Subcutaneous abdominal adipose tissue (tissue), 5 donors: ENCODE data around the gene ODF2.
"Not testable (repeated sequence)": the region's sequence is repeated elsewhere in the genome, so short reads cannot be mapped to it uniquely, and the experiment has no call there.

Experiments used
- H3K27ac ChIP-seq: one replicate; pipeline ENCODE4 v1.7.0; 2013; ENCODE audit warnings: low read depth, mild to moderate bottlenecking, inconsistent platforms, low read length, moderate library complexity
- H3K27me3 ChIP-seq, 5 donors: one replicate each; pipeline ENCODE4 v1.7.0; 2013; ENCODE audit warnings: low read length in 5 of 5, inconsistent platforms in 1 of 5; ENCODE audit not compliant: control insufficient read depth in 5 of 5, insufficient read depth in 4 of 5
- H3K36me3 ChIP-seq, 5 donors: one replicate each; pipeline ENCODE4 v1.7.0; 2013; ENCODE audit warnings: low read length in 5 of 5; ENCODE audit not compliant: control insufficient read depth in 5 of 5, insufficient read depth in 5 of 5
- H3K4me1 ChIP-seq, 5 donors: one replicate each; pipeline ENCODE4 v1.7.0; 2013; ENCODE audit warnings: low read length in 5 of 5, mild to moderate bottlenecking in 3 of 5, moderate library complexity in 1 of 5; ENCODE audit not compliant: control insufficient read depth in 5 of 5, insufficient read depth in 5 of 5
- H3K4me3 ChIP-seq, 5 donors: one replicate each; pipeline ENCODE4 v1.7.0; 2013; ENCODE audit warnings: low read length in 5 of 5, low read depth in 1 of 5
- H3K9ac ChIP-seq, 5 donors: one replicate each; pipeline ENCODE4 v1.7.0; 2013; ENCODE audit warnings: low read length in 5 of 5, mild to moderate bottlenecking in 4 of 5, moderate library complexity in 3 of 5
- H3K9me3 ChIP-seq, 5 donors: one replicate each; pipeline ENCODE4 v1.7.0; 2013; ENCODE audit warnings: low read length in 5 of 5; ENCODE audit not compliant: control insufficient read depth in 5 of 5
- donor health status: healthy.
- donor health status: healthy.
- donor health status: healthy.
- donor health status: healthy.
- donor health status: healthy.

ODF2 gene

GRCh38 chr9:128494746-128495129, 38.9 kb downstream of the ODF2 start:
- H3K9ac ChIP-seq, result no peak overlapping the region
- H3K27me3 ChIP-seq, result no peaks in the 10 kb centered on the region
- H3K4me1 ChIP-seq, result peaks cover 0 to 13% (median 3%) of the 10 kb centered on the region in 5 donors
- H3K27ac ChIP-seq, result no peak overlapping the region
- H3K36me3 ChIP-seq, result peaks cover 5 to 65% (median 55%) of the 10 kb centered on the region in 5 donors
- H3K9me3 ChIP-seq, result no peaks in the 10 kb centered on the region
- H3K4me3 ChIP-seq, result no peak overlapping the region

GRCh38 chr9:128495296-128495695, 39.5 kb downstream of the ODF2 start:
- H3K36me3 ChIP-seq, result peaks cover 3 to 69% (median 59%) of the 10 kb centered on the region in 5 donors
- no peak overlapping the region for H3K27ac ChIP-seq
- peaks cover 0 to 13% (median 3%) of the 10 kb centered on the region in 5 donors for H3K4me1 ChIP-seq
- H3K4me3 ChIP-seq, result no peak overlapping the region
- H3K9me3 ChIP-seq, result no peaks in the 10 kb centered on the region
- no peaks in the 10 kb centered on the region for H3K27me3 ChIP-seq
- no peak overlapping the region for H3K9ac ChIP-seq

- Histone ChIP-seq H3K9me3 (no peaks in the 10 kb centered on the region), H3K4me3 (no peak overlapping the region), H3K27me3 (no peaks in the 10 kb centered on the region), H3K9ac (no peak overlapping the region), H3K27ac (no peak overlapping the region), H3K36me3 (peaks cover 5 to 74% (median 55%) of the 10 kb centered on the region in 5 donors), H3K4me1 (peaks cover 0 to 13% (median 3%) of the 10 kb centered on the region in 5 donors)
Measured at GRCh38 chr9:128495804-128496417, 40.1 kb downstream of the ODF2 start.

- no peak overlapping the region for H3K27ac ChIP-seq
- H3K27me3 ChIP-seq, result no peaks in the 10 kb centered on the region
- no peak overlapping the region for H3K4me3 ChIP-seq
- peaks cover 4 to 67% (median 53%) of the 10 kb centered on the region in 5 donors for H3K36me3 ChIP-seq
- no peak overlapping the region for H3K9ac ChIP-seq
- peaks cover 0 to 13% (median 3%) of the 10 kb centered on the region in 5 donors for H3K4me1 ChIP-seq
- H3K9me3 ChIP-seq, result no peaks in the 10 kb centered on the region
Measured at GRCh38 chr9:128497824-128498610, 42.2 kb downstream of the ODF2 start.

- H3K27ac ChIP-seq, result no peak overlapping the region
- H3K36me3 ChIP-seq, result peaks cover 4 to 62% (median 53%) of the 10 kb centered on the region in 5 donors
- H3K9me3 ChIP-seq, result no peaks in the 10 kb centered on the region
- H3K4me1 ChIP-seq, result peaks cover 3 to 15% (median 4%) of the 10 kb centered on the region in 5 donors
- H3K9ac ChIP-seq, result no peak overlapping the region
- no peaks in the 10 kb centered on the region for H3K27me3 ChIP-seq
- H3K4me3 ChIP-seq, result no peak overlapping the region
Measured at GRCh38 chr9:128498911-128499310, 43.1 kb downstream of the ODF2 start.

GRCh38 chr9:128499920-128500319, 44.1 kb downstream of the ODF2 start:
- no peak overlapping the region for H3K9ac ChIP-seq
- H3K27ac ChIP-seq, result no peak overlapping the region
- peaks cover 0 to 11% (median 10%) of the 10 kb centered on the region in 5 donors for H3K4me1 ChIP-seq
- H3K27me3 ChIP-seq, result no peaks in the 10 kb centered on the region
- H3K36me3 ChIP-seq, result peaks cover 4 to 59% (median 46%) of the 10 kb centered on the region in 5 donors
- no peaks in the 10 kb centered on the region for H3K9me3 ChIP-seq
- no peak overlapping the region for H3K4me3 ChIP-seq

GRCh38 chr9:128503415-128503825, 47.6 kb downstream of the ODF2 start:
- not testable (repeated sequence) for H3K9me3 ChIP-seq, H3K9ac ChIP-seq, H3K27ac ChIP-seq, H3K27me3 ChIP-seq
- Histone ChIP-seq H3K4me1 (peaks cover 5 to 24% (median 21%) of the 10 kb centered on the region in 5 donors), H3K4me3 (peak overlapping the region in 2 of 5 donors; percentile 90 to 93), H3K36me3 (peaks cover 5 to 31% (median 18%) of the 10 kb centered on the region in 5 donors)

- Histone ChIP-seq H3K9ac (peak overlapping the region in 4 of 5 donors; percentile 62 to 99 (median 86)), H3K4me3 (peak overlapping the region; percentile 70 to 100 (median 93)), H3K4me1 (peaks cover 5 to 24% (median 21%) of the 10 kb centered on the region in 5 donors), H3K27me3 (no peaks in the 10 kb centered on the region), H3K36me3 (peaks cover 9 to 28% (median 15%) of the 10 kb centered on the region in 5 donors), H3K9me3 (no peaks in the 10 kb centered on the region), H3K27ac (no peak overlapping the region)
Measured at GRCh38 chr9:128503870-128504269, 48.1 kb downstream of the ODF2 start.

GRCh38 chr9:128504485-128505413, 48.9 kb downstream of the ODF2 start, which contains the start of gene GLE1:
GLE1 (plus strand) TSS chr9:128504719; CDS start chr9:128504806, 87 bp downstream.
- H3K27ac ChIP-seq, result peak within 1 kb of the TSS; percentile 71
- no peaks in the 10 kb centered on the region for H3K27me3 ChIP-seq
- peak within 1 kb of the TSS; percentile 64 to 99 (median 88) for H3K9ac ChIP-seq
- peak within 1 kb of the TSS; percentile 90 to 100 (median 96) for H3K4me3 ChIP-seq
- H3K4me1 ChIP-seq, result peaks cover 5 to 24% (median 21%) of the 10 kb centered on the region in 5 donors
- no peaks in the 10 kb centered on the region for H3K9me3 ChIP-seq
- H3K36me3 ChIP-seq, result peaks cover 12 to 28% (median 16%) of the 10 kb centered on the region in 5 donors
